H1 (cell line): ENCODE results near the gene RMC1. TPM values are rescaled to one million over a fixed set of nuclear protein-coding genes. Genes with fewer than 3 reads are reported as not detected.

Experiments used
- CTCF ChIA-PET: fragments of 300-600 bp; sonication (Branson Sonifier 250); formaldehyde crosslinking; loops from one replicate; lab custom pipeline; 2021; ENCODE audit not compliant: partially characterized antibody; lab: Charles Lee
- POLR2A ChIA-PET: fragments of 300-600 bp; sonication (Branson Sonifier 250); formaldehyde crosslinking; loops from one replicate; lab custom pipeline; 2021; ENCODE audit warnings: inconsistent platforms; ENCODE audit not compliant: partially characterized antibody; lab: Charles Lee
- DNase-seq, 2 experiments: peaks; one replicate each; pipeline versions ENCODE4 v3.0.0 to v3.0.0-alpha.2; 2010 to 2022; ENCODE audit warnings: low spot score in 2 of 2, low read depth in 1 of 2, mixed read lengths in 1 of 2
- FAIRE-seq: peaks from 2 replicates; lab custom pipeline; 2011; peaks lifted over from hg19 to GRCh38; lab: Jason Lieb, UNC
- H2AFZ ChIP-seq: 2 replicates; pipeline ENCODE4 v1.8.1; 2012; ENCODE audit warnings: low read length, inconsistent platforms
- H2AK5ac ChIP-seq: 2 replicates; pipeline ENCODE4 v1.6.1; 2013; ENCODE audit warnings: low read depth, low read length
- H2BK120ac ChIP-seq: replicated peaks from 2 replicates; pipeline ENCODE3; 2013; ENCODE audit warnings: low read depth, low read length, inconsistent platforms
- H2BK12ac ChIP-seq: 2 replicates; pipeline ENCODE4 v1.6.1; 2013; ENCODE audit warnings: low read depth, low read length
- H2BK15ac ChIP-seq: 2 replicates; pipeline ENCODE4 v1.6.1; 2013; ENCODE audit warnings: low read length
- H2BK20ac ChIP-seq: 2 replicates; pipeline ENCODE4 v1.6.1; 2013; ENCODE audit warnings: low read length
- H2BK5ac ChIP-seq: 2 replicates; pipeline ENCODE4 v1.6.1; 2013; ENCODE audit warnings: low read depth, low read length
- H3K14ac ChIP-seq: 2 replicates; pipeline ENCODE4 v1.6.1; 2013; ENCODE audit warnings: inconsistent platforms; ENCODE audit not compliant: insufficient read length
- H3K18ac ChIP-seq: 2 replicates; pipeline ENCODE4 v1.6.1; 2013; ENCODE audit warnings: low read length; ENCODE audit errors: extremely low read depth
- H3K23ac ChIP-seq: 2 replicates; pipeline ENCODE4 v1.6.1; 2013; ENCODE audit warnings: inconsistent platforms; ENCODE audit not compliant: insufficient read length
- H3K23me2 ChIP-seq: 2 replicates; pipeline ENCODE4 v1.6.1; 2013; ENCODE audit warnings: low read depth, low read length
- H3K27ac ChIP-seq: 2 replicates; pipeline ENCODE4 v1.6.1; 2011; ENCODE audit warnings: low read depth, low read length, inconsistent platforms
- H3K27me3 ChIP-seq, 4 experiments: replicated peaks in 1 of 4; 1 replicate in 1 of 4; 2 replicates in 3 of 4; pipeline versions ENCODE4 v1.6.1 to v1.8.1; 2011 to 2013; ENCODE audit warnings: low read length in 3 of 4, mild to moderate bottlenecking in 3 of 4, inconsistent platforms in 2 of 4, mixed read lengths in 2 of 4, moderate library complexity in 1 of 4; ENCODE audit not compliant: control insufficient read depth in 3 of 4, insufficient read depth in 3 of 4; ENCODE audit errors: extremely low read depth in 1 of 4
- H3K36me3 ChIP-seq, 4 experiments: 2 replicates each; pipeline versions ENCODE4 v1.6.1 to v1.8.1; 2011 to 2013; ENCODE audit warnings: mild to moderate bottlenecking in 4 of 4, low read length in 3 of 4, moderate library complexity in 2 of 4, control low read depth in 1 of 4, inconsistent platforms in 1 of 4; ENCODE audit not compliant: insufficient read depth in 4 of 4, control insufficient read depth in 2 of 4
- H3K4ac ChIP-seq: replicated peaks from 2 replicates; pipeline ENCODE3; 2013; ENCODE audit warnings: low read length, low read depth, mixed read lengths, inconsistent platforms; ENCODE audit not compliant: insufficient read length
- H3K4me1 ChIP-seq, 4 experiments: replicated peaks in 1 of 4; 1 replicate in 1 of 4; 2 replicates in 3 of 4; pipeline versions ENCODE4 v1.6.1 to v1.8.1; 2011 to 2013; ENCODE audit warnings: low read length in 3 of 4, inconsistent platforms in 2 of 4, mixed read lengths in 1 of 4; ENCODE audit not compliant: insufficient read depth in 4 of 4, control insufficient read depth in 3 of 4
- H3K4me2 ChIP-seq, 2 experiments: 2 replicates each; pipeline versions ENCODE4 v1.6.1 to v1.8.1; 2011 to 2013; ENCODE audit warnings: low read depth in 2 of 2, low read length in 2 of 2, control low read depth in 1 of 2, inconsistent platforms in 1 of 2, mild to moderate bottlenecking in 1 of 2; ENCODE audit not compliant: insufficient read depth in 1 of 2
- H3K4me3 ChIP-seq, 4 experiments: fragments of 200-600, 300-600 bp in 1 of 4; sonication (generic), shearing (Covaris generic), sonication (Bioruptor Twin) in 1 of 4; 2 replicates each; pipeline versions ENCODE4 v1.5.1 to v1.8.1; 2011 to 2016; ENCODE audit warnings: low read length in 4 of 4, low read depth in 3 of 4, control low read depth in 2 of 4, inconsistent platforms in 2 of 4, mild to moderate bottlenecking in 2 of 4, mixed read lengths in 1 of 4, moderate library complexity in 1 of 4; ENCODE audit not compliant: insufficient read depth in 2 of 4; ENCODE audit errors: extremely low read depth in 1 of 4
- H3K56ac ChIP-seq: replicated peaks from 2 replicates; pipeline ENCODE3; 2013; ENCODE audit warnings: low read depth, mild to moderate bottlenecking, mixed read lengths, low read length, inconsistent platforms; ENCODE audit not compliant: insufficient read length
- H3K79me1 ChIP-seq: 2 replicates; pipeline ENCODE4 v1.6.1; 2013; ENCODE audit warnings: low read depth, low read length, control low read depth
- H3K79me2 ChIP-seq, 2 experiments: 2 replicates each; pipeline versions ENCODE4 v1.6.1 to v1.8.1; 2012 to 2013; ENCODE audit warnings: low read length in 2 of 2, mild to moderate bottlenecking in 2 of 2, inconsistent platforms in 1 of 2; ENCODE audit not compliant: insufficient read depth in 2 of 2, control insufficient read depth in 1 of 2
- H3K9ac ChIP-seq, 4 experiments: replicated peaks in 1 of 4; 1 replicate in 1 of 4; 2 replicates in 3 of 4; pipeline versions ENCODE4 v1.6.1 to v1.8.1; 2011 to 2013; ENCODE audit warnings: low read depth in 3 of 4, low read length in 3 of 4, control low read depth in 2 of 4, mild to moderate bottlenecking in 2 of 4, moderate library complexity in 2 of 4, inconsistent platforms in 1 of 4; ENCODE audit errors: extremely low read depth in 1 of 4
- H3K9me3 ChIP-seq, 2 experiments: 2 replicates each; pipeline versions ENCODE4 v1.6.1 to v1.8.1; 2012 to 2013; ENCODE audit warnings: mild to moderate bottlenecking in 2 of 2, moderate library complexity in 2 of 2, control low read depth in 1 of 2, inconsistent platforms in 1 of 2, low read depth in 1 of 2, low read length in 1 of 2, mixed read lengths in 1 of 2; ENCODE audit not compliant: insufficient read depth in 2 of 2
- H4K20me1 ChIP-seq, 2 experiments: replicated peaks in 1 of 2; 2 replicates each; pipeline versions ENCODE3 to v1.8.1; 2011 to 2013; ENCODE audit warnings: inconsistent platforms in 2 of 2, low read length in 2 of 2, mild to moderate bottlenecking in 1 of 2; ENCODE audit not compliant: insufficient read depth in 2 of 2, control insufficient read depth in 1 of 2
- H4K5ac ChIP-seq: 2 replicates; pipeline ENCODE4 v1.6.1; 2013; ENCODE audit warnings: low read length, low read depth, mixed read lengths, inconsistent platforms; ENCODE audit not compliant: insufficient read length
- H4K8ac ChIP-seq: 2 replicates; pipeline ENCODE4 v1.8.0; 2013; ENCODE audit warnings: mild to moderate bottlenecking, moderate library complexity, low read length, inconsistent platforms; ENCODE audit not compliant: insufficient read depth; ENCODE audit errors: extremely low read depth
- H4K91ac ChIP-seq: replicated peaks from 2 replicates; pipeline ENCODE3; 2013; ENCODE audit warnings: low read length, mixed read lengths, inconsistent platforms; ENCODE audit not compliant: insufficient read length
- ASH2L ChIP-seq: fragments of 200-600, 300-600 bp; sonication (generic); IDR thresholded peaks from one replicate; pipeline ENCODE4 v1.7.1; 2017; ENCODE audit warnings: low read length
- EGR1 ChIP-seq: IDR thresholded peaks from 2 replicates; pipeline ENCODE4 v1.6.1; 2011; ENCODE audit warnings: low read depth, low read length, borderline replicate concordance
- WGBS, 2 experiments: shearing (Covaris generic) in 1 of 2; methylation state at CpG; one replicate each; pipeline versions ENCODE4 v1.1.6 to v1.1.7; 2013 to 2015; ENCODE audit warnings: low lambda C conversion rate in 2 of 2, mixed read lengths in 2 of 2, inconsistent platforms in 1 of 2, low coverage in 1 of 2, missing lambda C conversion rate in 1 of 2; ENCODE audit not compliant: insufficient replicate concordance in 2 of 2, insufficient coverage in 1 of 2, insufficient read length in 1 of 2; ENCODE audit errors: extremely low coverage in 1 of 2, missing lambda C conversion rate in 1 of 2; 5-methylcytosine and 5-hydroxymethylcytosine counted together
- polyA plus RNA-seq, 7 experiments: library from polyadenylated mRNA; depleted of rRNA in 3 of 7; stranded (reverse) in 5 of 7; unstranded in 2 of 7; fragments of >200 nt in 5 of 7; fragments of 200-250 nt in 2 of 7; gene quantifications; 1 replicate in 5 of 7; 2 replicates in 1 of 7; 4 replicates in 1 of 7; pipeline versions ENCODE4 v1.2.1 to v1.2.3, GENCODE V29; 2011 to 2013; ENCODE audit warnings: missing spikeins in 2 of 7, mixed read lengths in 2 of 7
- total RNA-seq: library from RNA; stranded (reverse); fragmentation: NEBNext Ultra II Directional; extraction: Animal tissue kit (Norgen Biotek cat#: 25700); gene quantifications from 2 replicates; pipeline ENCODE4 v1.2.1, GENCODE V29; 2021

RMC1 gene
- total and polyA plus RNA-seq, 2 of the 8 experiments (the other 6 are each of a cell fraction or from before 2014, with no cell fraction given) = 16.4 to 20.1 TPM

DNA sequence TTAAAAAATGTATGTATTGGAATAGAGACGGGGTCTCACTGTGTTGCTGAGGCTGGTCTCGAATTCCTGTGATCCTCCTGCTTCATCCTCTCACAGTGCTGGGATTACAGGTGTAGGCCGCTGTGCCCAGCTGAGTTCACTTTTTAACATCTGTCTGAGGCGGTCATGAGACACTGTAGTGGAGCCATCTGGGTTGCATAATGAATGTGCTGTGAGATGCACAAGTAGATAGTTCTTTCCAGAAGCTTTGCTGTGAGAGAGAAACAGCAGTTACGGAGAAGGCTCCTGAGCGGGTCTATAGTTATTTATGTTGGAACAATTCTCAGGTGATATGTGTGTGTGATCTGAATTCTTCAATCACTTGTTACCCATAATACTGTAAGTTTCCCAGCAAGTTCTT lies 3.1 kb downstream of the RMC1 start:
- H3K18ac ChIP-seq = no peak overlapping the region
- H3K79me1 ChIP-seq = no peaks in the 10 kb centered on the region; the same call in 1 of the 2 replicates
- H3K23ac ChIP-seq = no peak overlapping the region
- H2BK20ac ChIP-seq = no peak overlapping the region
- no peaks in the 10 kb centered on the region for H3K9me3 ChIP-seq
- H4K91ac ChIP-seq = no peak overlapping the region
- H3K27me3 ChIP-seq = peaks cover 0 to 13% (median 5%) of the 10 kb centered on the region in 4 experiments; a peak in 5 of 7 replicates
- H4K5ac ChIP-seq = no peak overlapping the region
- no peak overlapping the region for H3K56ac ChIP-seq
- peaks cover 5 to 7% of the 10 kb centered on the region in 2 experiments for H4K20me1 ChIP-seq
- H3K36me3 ChIP-seq = peaks cover 0 to 13% (median 6%) of the 10 kb centered on the region in 4 experiments; a peak in 4 of 8 replicates
- peaks cover 2 to 6% (median 4%) of the 10 kb centered on the region in 4 experiments; a peak in 5 of 7 replicates for H3K4me1 ChIP-seq
- H3K23me2 ChIP-seq = peaks cover 7% of the 10 kb centered on the region; the same call in 1 of the 2 replicates
- FAIRE-seq = no peak
- TF ChIP-seq ASH2L (no peak), EGR1 (no peak)
- CTCF ChIA-PET = interaction anchor here (0.6 to 2.6 kb wide), 6 partner anchors 10 to 548 kb away, joined by 3 to 11 read pairs (median 4); no protein-coding TSS in a partner anchor
- no peak overlapping the region for H3K14ac ChIP-seq
- DNase-seq = no peak
- H2BK5ac ChIP-seq = no peak overlapping the region
- H2AFZ ChIP-seq = no peak overlapping the region
- peaks cover 0 to 5% of the 10 kb centered on the region in 2 experiments; a peak in 1 of 4 replicates for H3K79me2 ChIP-seq
- POLR2A ChIA-PET = no interaction called here
- H3K9ac ChIP-seq = no peak overlapping the region
- no peak overlapping the region for H2BK12ac ChIP-seq
- H3K4me3 ChIP-seq = no peak overlapping the region
- no peak overlapping the region for H2BK15ac ChIP-seq
- H4K8ac ChIP-seq = no peak overlapping the region
- no peak overlapping the region for H2BK120ac ChIP-seq
- 85% methylated on average over 6 of the region's 6 CpGs; no CpG with 5 or more reads in 1 of the 2 experiments for WGBS, 2 experiments
- H3K4ac ChIP-seq = no peak overlapping the region
- no peak overlapping the region for H3K27ac ChIP-seq
- H3K4me2 ChIP-seq = no peak overlapping the region
- no peak overlapping the region for H2AK5ac ChIP-seq
